BJ (cell line): ENCODE data around the gene PARD3B. TPM values are rescaled to one million over a fixed set of nuclear protein-coding genes. Genes with fewer than 3 reads are reported as not detected.

ENCODE experiments used
- CTCF ChIA-PET: fragments of 350-600 bp; formaldehyde crosslinking; extraction: SDS; loops from one replicate; lab custom pipeline; 2021; ENCODE audit warnings: antibody characterized with exemption, inconsistent platforms; lab: Yijun Ruan, JAX
- POLR2A ChIA-PET: fragments of 300-600 bp; sonication (Branson Sonifier 250); formaldehyde crosslinking; extraction: SDS; loops from one replicate; lab custom pipeline; 2021; ENCODE audit warnings: antibody characterized with exemption; lab: Charles Lee
- DNase-seq: peaks from one replicate; pipeline ENCODE4 v3.0.0-alpha.2; 2011; ENCODE audit warnings: low read depth
- H3K27me3 ChIP-seq: 2 replicates; pipeline ENCODE4 v1.6.0; 2011; ENCODE audit warnings: low read length; ENCODE audit not compliant: control insufficient read depth, insufficient read depth
- H3K36me3 ChIP-seq: 2 replicates; pipeline ENCODE4 v1.5.1; 2011; ENCODE audit warnings: low read length; ENCODE audit not compliant: control insufficient read depth, insufficient read depth
- H3K4me3 ChIP-seq: 2 replicates; pipeline ENCODE4 v1.5.1; 2011; ENCODE audit warnings: low read depth, mild to moderate bottlenecking, control low read depth, low read length
- polyA plus RNA-seq: library from polyadenylated mRNA; depleted of rRNA; stranded (reverse); fragments of >200 nt; gene quantifications from 2 replicates; pipeline ENCODE4 v1.2.3, GENCODE V29; 2011
- TF ChIP-seq, protein P1 (sequence below): IDR thresholded peaks from 2 replicates; pipeline ENCODE4 v1.5.1; 2011; ENCODE audit warnings: low read depth, mild to moderate bottlenecking, control low read depth, inconsistent platforms, low read length, moderate library complexity; ENCODE audit not compliant: insufficient read depth

PARD3B gene
- polyA plus RNA-seq, 1 experiment = 7.1 TPM

DNA sequence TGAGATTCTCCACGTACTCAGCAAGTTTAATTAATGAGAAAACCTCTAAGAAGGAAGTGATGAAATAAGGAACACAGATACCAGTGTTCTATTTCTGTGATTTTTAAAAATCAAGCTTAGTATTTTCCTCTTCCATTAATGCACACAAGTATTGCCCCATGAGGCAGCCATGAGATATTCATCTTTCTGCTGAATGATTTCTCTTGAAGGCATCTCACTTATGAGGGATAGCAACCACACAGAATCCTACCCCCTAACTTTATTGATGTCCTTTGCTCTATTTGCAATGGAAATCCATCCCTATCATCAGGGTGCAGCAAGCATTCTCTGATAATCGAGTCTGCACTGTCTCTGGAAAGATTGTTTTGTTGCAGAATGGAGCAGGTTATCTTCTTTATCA is 893.0 kb downstream of the PARD3B start:
- Histone ChIP-seq H3K4me3 (no peak overlapping the region), H3K27me3 (no peaks in the 10 kb centered on the region), H3K36me3 (no peaks in the 10 kb centered on the region)
- no peak for DNase-seq
- ChIA-PET CTCF (interaction anchor here (1.4 kb wide), 1 partner anchor 58 kb away, joined by 4 read pairs; no protein-coding TSS in a partner anchor), POLR2A (no interaction called here)
- TF ChIP-seq, protein P1, sequence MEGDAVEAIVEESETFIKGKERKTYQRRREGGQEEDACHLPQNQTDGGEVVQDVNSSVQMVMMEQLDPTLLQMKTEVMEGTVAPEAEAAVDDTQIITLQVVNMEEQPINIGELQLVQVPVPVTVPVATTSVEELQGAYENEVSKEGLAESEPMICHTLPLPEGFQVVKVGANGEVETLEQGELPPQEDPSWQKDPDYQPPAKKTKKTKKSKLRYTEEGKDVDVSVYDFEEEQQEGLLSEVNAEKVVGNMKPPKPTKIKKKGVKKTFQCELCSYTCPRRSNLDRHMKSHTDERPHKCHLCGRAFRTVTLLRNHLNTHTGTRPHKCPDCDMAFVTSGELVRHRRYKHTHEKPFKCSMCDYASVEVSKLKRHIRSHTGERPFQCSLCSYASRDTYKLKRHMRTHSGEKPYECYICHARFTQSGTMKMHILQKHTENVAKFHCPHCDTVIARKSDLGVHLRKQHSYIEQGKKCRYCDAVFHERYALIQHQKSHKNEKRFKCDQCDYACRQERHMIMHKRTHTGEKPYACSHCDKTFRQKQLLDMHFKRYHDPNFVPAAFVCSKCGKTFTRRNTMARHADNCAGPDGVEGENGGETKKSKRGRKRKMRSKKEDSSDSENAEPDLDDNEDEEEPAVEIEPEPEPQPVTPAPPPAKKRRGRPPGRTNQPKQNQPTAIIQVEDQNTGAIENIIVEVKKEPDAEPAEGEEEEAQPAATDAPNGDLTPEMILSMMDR = no peak

GRCh38 chr2:205439621-205440020 is 894.3 kb downstream of the PARD3B start:
- TF ChIP-seq, protein P1 = no peak
- CTCF ChIA-PET = no interaction called here
- POLR2A ChIA-PET = no interaction called here
- no peaks in the 10 kb centered on the region for H3K36me3 ChIP-seq
- no peaks in the 10 kb centered on the region for H3K27me3 ChIP-seq
- H3K4me3 ChIP-seq = no peak overlapping the region
- no peak for DNase-seq

GRCh38 chr2:205441524-205441923 is 896.2 kb downstream of the PARD3B start:
- Histone ChIP-seq H3K27me3 (no peaks in the 10 kb centered on the region), H3K36me3 (no peaks in the 10 kb centered on the region), H3K4me3 (no peak overlapping the region)
- TF ChIP-seq, protein P1 = no peak
- no peak for DNase-seq
- ChIA-PET POLR2A (no interaction called here), CTCF (no interaction called here)

- TF ChIP-seq, protein P1 = no peak
- no peak for DNase-seq
- POLR2A ChIA-PET = no interaction called here
- Histone ChIP-seq H3K27me3 (no peaks in the 10 kb centered on the region), H3K4me3 (no peak overlapping the region), H3K36me3 (no peaks in the 10 kb centered on the region)
- CTCF ChIA-PET = interaction anchor here (1.3 kb wide), 1 partner anchor 227 kb away, joined by 3 read pairs; no protein-coding TSS in a partner anchor
These were observed 902.9 kb downstream of the PARD3B start for GRCh38 chr2:205448189-205448588.

DNA sequence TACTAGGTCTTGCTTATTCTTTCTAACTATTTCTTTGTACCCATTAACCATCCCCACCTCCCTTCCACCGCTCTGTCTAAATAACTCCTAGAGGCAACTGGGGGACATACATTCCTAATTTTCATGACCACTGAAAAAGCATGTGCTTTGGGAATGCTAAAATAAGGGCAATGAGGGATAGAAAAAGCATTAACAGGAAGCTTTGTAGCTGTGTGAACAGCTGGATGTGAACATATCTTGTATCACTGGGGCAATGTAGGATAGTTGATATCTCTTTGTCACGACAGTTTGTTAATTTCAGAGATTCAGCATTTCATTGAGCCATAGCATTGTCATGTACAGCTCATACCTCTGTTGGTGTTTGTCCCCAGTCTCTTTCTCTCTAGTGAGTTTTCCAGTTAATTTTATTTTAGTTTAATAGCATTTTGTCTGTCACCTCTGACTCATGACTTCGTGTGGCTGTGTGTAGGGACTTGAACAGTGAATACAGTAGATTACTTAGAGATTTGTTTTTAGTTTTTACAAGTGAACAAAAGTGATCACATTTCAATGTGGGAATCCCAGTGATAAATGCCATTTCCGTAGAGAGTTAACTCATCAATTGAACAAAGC is 906.7 kb downstream of the PARD3B start:
- no peak for DNase-seq

More for the DNA sequence above, 906.7 kb downstream of the PARD3B start:
- no peaks in the 10 kb centered on the region for H3K36me3 ChIP-seq
- ChIA-PET CTCF (no interaction called here), POLR2A (interaction anchor here (0.6 kb wide), 1 partner anchor 192 kb away, joined by 3 read pairs; no protein-coding TSS in a partner anchor)
- no peak overlapping the region for H3K4me3 ChIP-seq
- TF ChIP-seq, protein P1 = no peak
- H3K27me3 ChIP-seq = no peaks in the 10 kb centered on the region
